ENCODE measurements around the gene TTLL5.

The TTLL5 gene

DNA sequence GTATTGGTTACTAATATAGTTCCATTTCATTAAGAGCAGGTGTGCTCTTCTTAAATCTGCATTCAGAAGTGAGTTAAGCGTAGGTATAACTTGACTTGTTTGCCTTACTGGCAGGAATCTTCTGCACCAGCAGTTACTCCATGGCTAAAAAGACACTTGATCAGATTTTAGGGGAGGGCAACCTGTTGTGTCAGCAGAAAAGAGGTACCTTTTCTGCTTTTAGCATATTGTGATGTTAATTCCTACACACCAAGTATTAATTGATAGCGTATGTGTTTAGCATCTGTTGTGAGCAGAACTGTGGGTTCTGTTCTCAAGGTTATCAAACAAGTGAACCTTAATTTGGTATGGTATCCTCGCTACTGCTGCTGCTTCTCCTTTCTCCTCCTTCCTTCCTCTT, 38.3 kb downstream of the TTLL5 start:
- Histone ChIP-seq H3K4me3 (ENCODE audit: insufficient read depth, low read length, poor library complexity, severe bottlenecking) (no peak overlapping the region), H3K4me2 (ENCODE audit: low read depth, low read length, poor library complexity, severe bottlenecking) (no peak overlapping the region), H3K27ac (ENCODE audit: low read depth, low read length) (no peak overlapping the region), H3K36me3 (ENCODE audit: low read length) (0 out of 2 replicates have a peak, but pooled peaks cover 2% of the 10 kb centered on the region), H2AFZ (ENCODE audit: low read depth, low read length, severe bottlenecking) (no peak overlapping the region), H3K27me3 (ENCODE audit: low read length) (no peaks in the 10 kb centered on the region), H3K9ac (ENCODE audit: low read length) (no peak overlapping the region), H3K79me2 (ENCODE audit: insufficient read depth, low read length) (no peaks in the 10 kb centered on the region), H3K9me2 (replicated peaks; ENCODE audit: insufficient read depth, low read length) (no peaks in the 10 kb centered on the region), H3F3A (ENCODE audit: insufficient read depth) (no peaks in the 10 kb centered on the region), H4K20me1 (ENCODE audit: low read depth, low read length) (no peaks in the 10 kb centered on the region), H3K9me3 (ENCODE audit: insufficient read depth, low read length) (no peaks in the 10 kb centered on the region)
- TF ChIP-seq EZH2phosphoT487 (conservative IDR thresholded peaks at IDR 0.05; ENCODE audit: low read length): no peak
- TF ChIP-seq, protein P1, sequence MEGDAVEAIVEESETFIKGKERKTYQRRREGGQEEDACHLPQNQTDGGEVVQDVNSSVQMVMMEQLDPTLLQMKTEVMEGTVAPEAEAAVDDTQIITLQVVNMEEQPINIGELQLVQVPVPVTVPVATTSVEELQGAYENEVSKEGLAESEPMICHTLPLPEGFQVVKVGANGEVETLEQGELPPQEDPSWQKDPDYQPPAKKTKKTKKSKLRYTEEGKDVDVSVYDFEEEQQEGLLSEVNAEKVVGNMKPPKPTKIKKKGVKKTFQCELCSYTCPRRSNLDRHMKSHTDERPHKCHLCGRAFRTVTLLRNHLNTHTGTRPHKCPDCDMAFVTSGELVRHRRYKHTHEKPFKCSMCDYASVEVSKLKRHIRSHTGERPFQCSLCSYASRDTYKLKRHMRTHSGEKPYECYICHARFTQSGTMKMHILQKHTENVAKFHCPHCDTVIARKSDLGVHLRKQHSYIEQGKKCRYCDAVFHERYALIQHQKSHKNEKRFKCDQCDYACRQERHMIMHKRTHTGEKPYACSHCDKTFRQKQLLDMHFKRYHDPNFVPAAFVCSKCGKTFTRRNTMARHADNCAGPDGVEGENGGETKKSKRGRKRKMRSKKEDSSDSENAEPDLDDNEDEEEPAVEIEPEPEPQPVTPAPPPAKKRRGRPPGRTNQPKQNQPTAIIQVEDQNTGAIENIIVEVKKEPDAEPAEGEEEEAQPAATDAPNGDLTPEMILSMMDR (IDR thresholded peaks at IDR 0.05; ENCODE audit: insufficient read depth, low read length, poor library complexity, severe bottlenecking): no peak

DNA sequence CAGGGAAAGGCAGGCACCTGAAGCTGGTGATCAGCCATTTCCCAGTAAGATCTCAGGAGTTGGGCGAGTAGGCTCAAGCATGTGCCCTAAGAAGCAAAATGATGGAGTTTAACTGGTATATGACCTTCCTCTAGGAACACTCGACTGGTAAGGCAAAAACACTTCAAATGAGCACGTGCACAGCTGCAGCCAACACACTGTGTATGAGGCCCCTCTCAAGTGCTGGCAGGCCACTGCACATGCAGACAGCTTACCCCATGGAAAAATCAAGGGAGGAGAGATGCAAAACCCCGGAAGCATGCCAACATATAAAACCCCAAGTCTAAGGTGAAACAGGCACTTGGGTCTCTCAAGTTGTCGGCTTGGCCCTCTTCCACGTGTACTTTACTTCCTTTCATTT, 39.2 kb downstream of the TTLL5 start:
- H3K27me3 ChIP-seq (ENCODE audit: low read length): no peaks in the 10 kb centered on the region
- no peak overlapping the region for H3K4me3 ChIP-seq (ENCODE audit: insufficient read depth, low read length, poor library complexity, severe bottlenecking)
- H3K9me2 ChIP-seq (replicated peaks; ENCODE audit: insufficient read depth, low read length): no peaks in the 10 kb centered on the region
- H3K9ac ChIP-seq (ENCODE audit: low read length): no peak overlapping the region
- H2AFZ ChIP-seq (ENCODE audit: low read depth, low read length, severe bottlenecking): no peak overlapping the region
- no peak overlapping the region for H3K27ac ChIP-seq (ENCODE audit: low read depth, low read length)
- H3F3A ChIP-seq (ENCODE audit: insufficient read depth): no peaks in the 10 kb centered on the region
- no peaks in the 10 kb centered on the region for H3K79me2 ChIP-seq (ENCODE audit: insufficient read depth, low read length)
- no peak overlapping the region for H3K4me2 ChIP-seq (ENCODE audit: low read depth, low read length, poor library complexity, severe bottlenecking)
- TF ChIP-seq, protein P1 (IDR thresholded peaks at IDR 0.05; ENCODE audit: insufficient read depth, low read length, poor library complexity, severe bottlenecking): no peak
- no peak for TF ChIP-seq EZH2phosphoT487 (conservative IDR thresholded peaks at IDR 0.05; ENCODE audit: low read length)
- no peaks in the 10 kb centered on the region for H4K20me1 ChIP-seq (ENCODE audit: low read depth, low read length)
- no peaks in the 10 kb centered on the region for H3K9me3 ChIP-seq (ENCODE audit: insufficient read depth, low read length)
- H3K36me3 ChIP-seq (ENCODE audit: low read length): 0 out of 2 replicates have a peak, but pooled peaks cover 2% of the 10 kb centered on the region

DNA sequence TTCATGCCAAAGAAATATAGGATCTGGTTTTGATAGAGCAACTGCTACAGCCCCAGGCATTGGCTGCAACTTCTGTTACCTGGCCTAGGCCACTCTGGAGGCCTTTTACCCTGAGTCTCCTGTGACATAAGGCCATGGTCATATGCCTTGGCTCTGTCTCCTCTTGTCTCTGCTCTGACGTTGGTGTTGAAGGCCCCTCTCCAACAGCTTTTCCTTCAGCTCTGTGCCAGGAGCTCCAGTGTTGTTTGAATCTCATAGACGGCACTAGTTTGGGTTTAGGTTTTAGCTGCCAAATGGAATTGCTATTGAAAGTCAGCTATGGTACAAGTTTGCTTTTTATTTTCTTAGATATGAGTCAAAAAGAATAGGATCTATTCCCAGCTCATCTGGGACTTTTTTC, 41.1 kb downstream of the TTLL5 start:
- H3K27me3 ChIP-seq (ENCODE audit: low read length): no peaks in the 10 kb centered on the region
- H2AFZ ChIP-seq (ENCODE audit: low read depth, low read length, severe bottlenecking): no peak overlapping the region
- H4K20me1 ChIP-seq (ENCODE audit: low read depth, low read length): no peaks in the 10 kb centered on the region
- H3F3A ChIP-seq (ENCODE audit: insufficient read depth): no peaks in the 10 kb centered on the region
- no peaks in the 10 kb centered on the region for H3K79me2 ChIP-seq (ENCODE audit: insufficient read depth, low read length)
- no peak overlapping the region for H3K27ac ChIP-seq (ENCODE audit: low read depth, low read length)
- no peak overlapping the region for H3K4me2 ChIP-seq (ENCODE audit: low read depth, low read length, poor library complexity, severe bottlenecking)
- no peak overlapping the region for H3K4me3 ChIP-seq (ENCODE audit: insufficient read depth, low read length, poor library complexity, severe bottlenecking)
- 0 out of 2 replicates have a peak, but pooled peaks cover 2% of the 10 kb centered on the region for H3K36me3 ChIP-seq (ENCODE audit: low read length)
- TF ChIP-seq, protein P1 (IDR thresholded peaks at IDR 0.05; ENCODE audit: insufficient read depth, low read length, poor library complexity, severe bottlenecking): no peak
- no peak for TF ChIP-seq EZH2phosphoT487 (conservative IDR thresholded peaks at IDR 0.05; ENCODE audit: low read length)
- no peaks in the 10 kb centered on the region for H3K9me2 ChIP-seq (replicated peaks; ENCODE audit: insufficient read depth, low read length)
- H3K9ac ChIP-seq (ENCODE audit: low read length): no peak overlapping the region
- no peaks in the 10 kb centered on the region for H3K9me3 ChIP-seq (ENCODE audit: insufficient read depth, low read length)

Data from SU-DHL-6 (cell line).